ENCODE data around the gene ABCG1.
"Not testable (repeated sequence)": the region's sequence is repeated elsewhere in the genome, so short reads cannot be mapped to it uniquely, and the experiment has no call there.

ABCG1 gene

GRCh38 chr21:42218836-42219605 lies at the start of gene ABCG1:
ABCG1 (plus strand) TSS chr21:42219140; CDS start chr21:42219263, 123 bp downstream.
- DNase-seq (ENCODE audit: low read depth), result no peak

DNA sequence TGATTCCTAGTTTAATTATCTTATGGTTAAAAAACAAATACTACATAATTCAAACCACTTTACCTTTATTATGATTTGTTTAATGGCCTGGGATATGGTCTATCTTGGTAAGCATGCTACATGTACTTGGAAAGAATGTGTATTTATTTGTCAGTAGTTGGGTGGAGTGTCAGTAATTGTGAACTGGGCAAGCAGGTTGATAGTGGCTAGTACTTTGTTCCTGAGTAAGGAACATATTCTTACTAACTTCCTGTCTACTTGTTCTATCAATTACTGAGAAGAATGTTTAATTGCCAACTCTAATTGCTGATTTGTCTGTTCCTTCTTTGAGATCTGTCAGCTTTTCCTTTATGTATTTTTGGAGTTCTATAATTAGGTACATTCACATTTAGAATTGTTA lies 49.2 kb upstream of the ABCG1 start:
- DNase-seq (ENCODE audit: low read depth), result no peak

DNA sequence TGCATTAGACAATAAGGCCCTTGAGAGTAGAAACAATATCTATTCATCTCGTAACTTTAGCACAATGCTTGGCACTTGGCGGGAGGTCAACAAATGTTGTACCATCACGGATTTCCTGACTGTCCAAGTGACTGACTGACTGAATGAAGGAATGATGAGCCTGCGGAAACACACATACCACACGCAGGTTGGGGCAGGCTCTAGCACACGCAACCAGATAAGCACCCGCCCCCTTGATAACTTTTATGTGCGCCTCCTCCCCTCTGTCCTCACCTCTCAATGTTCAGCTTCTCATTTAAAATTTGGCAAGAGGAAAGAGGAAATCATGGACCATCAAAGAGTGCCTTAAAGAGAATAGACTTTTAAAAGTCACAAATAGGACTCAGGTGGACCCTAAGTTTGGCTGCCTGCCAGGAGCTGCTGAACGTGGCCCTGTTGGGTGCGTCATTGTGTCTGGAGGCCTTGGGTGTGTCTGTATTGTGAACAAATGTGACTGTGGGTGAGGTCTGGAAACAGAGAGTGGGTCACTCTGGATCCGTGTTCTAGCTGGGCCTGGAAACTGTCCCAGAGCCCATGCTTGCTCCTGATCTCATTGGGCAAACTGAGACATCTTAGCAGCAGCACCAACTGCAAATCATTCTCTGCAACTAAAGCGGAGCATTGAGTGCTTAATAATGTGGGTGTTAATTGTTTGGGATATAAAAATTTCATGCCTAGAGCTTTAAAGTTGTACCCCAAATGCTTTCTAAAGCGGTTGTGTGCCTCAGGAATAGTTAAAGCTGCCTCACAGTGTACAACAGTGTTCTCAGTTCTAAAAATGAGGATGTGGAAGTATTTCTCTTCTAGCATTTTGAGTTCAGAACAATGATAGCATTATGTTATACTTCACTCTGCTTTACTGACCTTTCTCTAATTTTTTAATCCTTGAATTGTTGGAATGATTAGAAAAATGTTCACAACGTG lies 47.6 kb upstream of the ABCG1 start:
- DNase-seq (ENCODE audit: low read depth), result no peak

- DNase-seq (ENCODE audit: low read depth), result no peak
Observed at GRCh38 chr21:42172596-42173483, 46.1 kb upstream of the ABCG1 start.

DNA sequence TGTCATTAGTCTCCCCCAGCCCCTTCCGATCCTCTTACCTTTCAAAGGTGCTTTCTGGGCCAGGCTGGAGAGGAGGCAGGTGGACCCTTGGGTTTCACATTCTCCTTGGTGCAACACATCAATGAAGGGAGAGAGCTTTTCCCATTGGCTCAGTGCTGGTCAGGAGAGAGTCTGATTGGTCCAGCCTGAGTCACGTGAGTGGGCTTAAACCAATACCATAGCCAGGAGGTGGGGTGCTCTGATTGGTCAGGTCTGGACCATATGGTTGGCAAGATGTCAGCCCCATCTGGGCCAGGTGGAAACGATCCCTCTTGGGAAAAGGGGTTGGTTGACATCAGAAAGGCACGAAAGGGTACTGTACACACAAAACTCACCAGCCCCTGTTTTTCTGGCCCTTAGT lies 44.8 kb upstream of the ABCG1 start:
- DNase-seq (ENCODE audit: low read depth), result no peak

DNA sequence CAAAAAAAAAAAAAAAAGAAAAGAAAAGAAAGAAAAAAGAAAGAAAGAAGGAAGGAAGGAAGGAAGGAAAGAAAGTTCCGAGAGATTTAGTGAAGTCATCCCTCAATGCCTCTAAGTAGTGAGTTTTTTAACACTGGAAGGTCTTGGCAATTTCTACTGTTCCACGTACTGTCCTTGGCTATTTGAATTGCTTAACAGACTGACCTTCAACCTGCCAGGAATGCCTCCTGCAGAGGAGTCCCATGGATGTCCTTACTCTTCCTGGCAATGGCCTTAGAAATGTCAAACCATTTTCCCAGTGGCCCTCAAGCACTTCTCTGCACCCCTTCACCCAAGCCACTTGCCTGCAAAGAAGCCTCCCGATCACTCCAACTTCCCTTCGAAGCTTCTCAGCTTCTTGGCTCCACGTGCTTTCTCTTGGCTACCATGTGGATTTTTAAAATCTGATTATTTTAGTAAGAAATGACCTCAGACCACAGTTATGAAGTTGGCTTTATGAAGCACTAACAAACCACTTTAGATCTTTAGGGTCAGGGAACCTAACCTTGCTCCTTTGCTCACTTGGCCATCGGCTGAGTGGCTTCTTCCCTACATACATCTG lies 43.7 kb upstream of the ABCG1 start:
- DNase-seq (ENCODE audit: low read depth), result no peak

DNA sequence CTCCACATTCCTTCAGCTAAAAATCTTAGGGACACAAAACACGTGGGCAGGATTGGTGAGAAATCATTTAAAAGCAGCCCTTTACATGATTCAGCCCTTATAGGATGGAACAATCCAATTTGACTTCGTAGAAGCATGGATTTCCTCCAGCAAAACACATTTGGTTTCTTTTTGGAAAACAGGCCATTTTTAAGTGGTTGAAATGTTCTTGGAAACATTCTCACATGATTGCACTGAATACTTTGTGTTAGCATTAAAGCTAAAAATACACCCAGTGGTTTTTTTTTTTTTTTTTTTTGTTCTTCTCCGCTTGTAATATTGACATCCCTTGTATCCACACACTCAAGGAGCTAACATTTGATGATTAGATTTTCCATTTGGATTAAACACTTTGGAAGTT lies 42.1 kb upstream of the ABCG1 start:
- DNase-seq (ENCODE audit: low read depth), result no peak

GRCh38 chr21:42179316-42179715 lies 39.6 kb upstream of the ABCG1 start:
- no peak for DNase-seq (ENCODE audit: low read depth)

DNA sequence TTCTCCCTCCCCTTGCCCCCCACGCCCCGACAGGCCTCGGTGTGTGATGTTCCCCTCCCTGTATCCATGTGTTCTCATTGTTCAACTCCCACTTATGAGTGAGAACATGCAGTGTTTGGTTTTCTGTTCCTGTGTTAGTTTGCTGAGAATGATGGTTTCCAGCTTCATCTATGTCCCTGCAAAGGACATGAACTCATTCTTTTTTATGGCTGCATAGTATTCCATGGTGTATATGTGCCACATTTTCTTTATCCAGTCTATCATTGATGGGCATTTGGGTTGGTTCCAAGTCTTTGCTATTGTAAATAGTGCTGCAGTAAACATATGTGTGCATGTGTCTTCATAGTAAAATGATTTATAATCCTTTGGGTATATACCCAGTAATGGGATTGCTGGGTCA lies 38.9 kb upstream of the ABCG1 start:
- DNase-seq (ENCODE audit: low read depth), result not testable (repeated sequence)

DNA sequence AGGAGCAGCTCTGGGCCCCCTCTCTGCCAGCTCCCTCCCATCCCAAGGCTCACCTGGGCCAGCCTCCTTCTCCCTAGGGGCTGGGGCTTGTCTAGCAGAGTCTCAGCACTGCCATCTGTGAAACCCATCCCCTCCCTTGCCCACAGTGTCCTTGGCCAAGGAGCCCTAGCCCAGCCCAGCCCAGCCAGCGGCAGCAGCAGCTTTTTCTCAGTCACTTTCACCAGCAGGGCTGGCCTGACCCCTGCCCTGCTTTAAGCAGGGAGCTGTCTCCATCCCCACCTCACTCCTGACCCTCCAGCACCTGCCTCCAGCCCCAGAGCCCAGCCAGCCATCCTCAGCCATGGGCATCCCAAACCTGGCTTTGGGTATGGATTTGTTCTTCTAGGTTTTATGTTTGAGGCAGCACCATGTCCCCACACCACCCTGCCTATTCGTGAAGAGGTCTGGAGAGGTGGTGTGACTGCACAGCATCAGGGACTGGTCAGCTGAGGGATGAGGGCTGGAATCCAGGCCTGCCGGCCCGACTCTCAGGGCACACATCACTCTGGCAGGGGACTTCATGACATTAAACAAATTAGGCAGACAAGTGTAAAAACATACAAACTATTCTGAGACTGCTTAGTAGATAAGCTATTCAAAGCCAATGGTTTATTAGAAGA lies 36.1 kb upstream of the ABCG1 start:
- DNase-seq (ENCODE audit: low read depth), result no peak

- DNase-seq (ENCODE audit: low read depth), result no peak
Observed at GRCh38 chr21:42183374-42184266, 35.3 kb upstream of the ABCG1 start.

- DNase-seq (ENCODE audit: low read depth), result no peak
Observed at GRCh38 chr21:42186591-42186990, 32.3 kb upstream of the ABCG1 start.

DNA sequence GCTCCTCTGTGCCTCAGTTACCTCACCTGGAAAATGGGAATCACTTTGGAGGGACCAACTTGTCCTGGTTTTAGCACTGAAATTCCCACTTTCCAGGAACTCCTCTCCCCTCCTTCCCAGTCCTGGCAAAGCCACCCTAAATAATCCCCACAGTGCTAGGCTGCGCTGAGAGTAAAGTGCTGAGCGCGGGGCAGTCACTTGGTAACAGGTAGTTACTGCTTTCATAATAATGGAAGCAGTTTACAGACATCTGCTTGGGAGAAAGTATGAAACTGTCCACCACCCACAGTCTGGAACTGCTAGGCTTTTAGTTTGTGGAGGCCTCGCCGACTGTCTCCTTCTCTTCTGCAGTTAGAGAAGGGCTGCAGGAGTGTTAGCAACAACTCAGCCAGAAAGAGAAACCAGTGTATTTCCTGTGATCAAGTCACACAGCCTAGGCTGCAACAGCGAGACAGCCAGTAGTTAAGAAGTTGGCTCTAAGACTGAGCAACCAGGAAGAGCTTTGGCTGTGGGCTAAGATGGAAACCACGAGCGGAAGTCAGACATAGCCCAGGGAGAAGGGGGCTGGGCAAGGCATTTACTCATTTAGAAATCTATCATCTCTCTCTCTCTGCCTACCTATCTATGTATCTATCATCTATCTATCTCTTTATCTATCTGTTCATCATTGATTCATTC lies 30.8 kb upstream of the ABCG1 start:
- DNase-seq (ENCODE audit: low read depth), result peak; percentile 41

GRCh38 chr21:42188663-42189062 lies 30.3 kb upstream of the ABCG1 start:
- no peak for DNase-seq (ENCODE audit: low read depth)

DNA sequence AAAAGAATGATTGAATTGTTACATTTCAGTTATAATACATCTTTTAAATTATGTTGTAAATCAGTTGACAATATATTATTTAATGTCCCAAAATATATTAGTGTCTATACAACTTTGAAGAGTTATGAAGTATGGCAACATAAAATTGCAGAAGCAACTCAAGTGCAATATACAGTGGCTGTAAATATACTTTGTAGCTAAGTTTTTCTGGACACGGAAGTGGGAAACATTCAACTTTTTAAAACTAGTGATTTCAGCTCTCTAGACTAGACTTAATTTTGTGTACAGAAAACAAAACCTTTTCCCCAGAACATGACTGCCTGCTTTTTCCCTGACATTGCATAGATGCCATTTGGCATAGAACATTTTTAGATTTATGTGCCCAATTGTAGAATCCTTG lies 29.5 kb upstream of the ABCG1 start:
- DNase-seq (ENCODE audit: low read depth), result no peak

DNA sequence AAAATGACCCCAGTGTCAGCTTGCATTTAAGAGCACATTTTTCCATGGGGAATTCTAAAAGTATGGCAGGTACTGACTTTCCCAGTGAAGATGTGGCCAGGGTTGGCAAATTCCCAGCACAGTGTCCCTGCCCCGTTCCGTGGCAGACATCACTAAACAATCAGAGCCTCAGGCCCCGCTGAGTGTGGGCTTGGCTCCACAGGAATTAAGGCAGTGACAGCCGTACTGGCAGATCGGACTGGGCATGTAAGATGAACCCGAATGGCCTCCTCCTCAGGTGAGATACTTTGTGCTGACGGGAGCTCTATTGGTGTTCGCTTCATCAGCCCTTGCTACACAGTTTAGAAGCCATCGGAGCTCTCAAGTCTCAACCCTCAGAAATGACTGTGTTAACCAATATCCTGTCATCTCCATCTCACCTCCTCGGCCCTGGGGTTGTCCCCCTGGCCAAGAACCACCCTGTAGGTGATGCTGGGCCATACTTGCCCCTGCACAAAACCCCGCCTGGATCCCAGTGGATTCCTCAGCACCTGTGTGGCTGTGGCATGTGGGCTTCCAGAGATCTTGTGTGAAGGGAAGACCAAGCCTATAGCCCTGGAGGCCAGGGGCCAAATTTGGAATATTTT lies 29.0 kb upstream of the ABCG1 start:
- DNase-seq (ENCODE audit: low read depth), result no peak

- DNase-seq (ENCODE audit: low read depth), result no peak
Observed at GRCh38 chr21:42190486-42190863, 28.5 kb upstream of the ABCG1 start.

- no peak for DNase-seq (ENCODE audit: low read depth)
Observed at GRCh38 chr21:42191064-42191463, 27.9 kb upstream of the ABCG1 start.
